ENCODE measurements around the gene CITED1.

Gene CITED1

DNA sequence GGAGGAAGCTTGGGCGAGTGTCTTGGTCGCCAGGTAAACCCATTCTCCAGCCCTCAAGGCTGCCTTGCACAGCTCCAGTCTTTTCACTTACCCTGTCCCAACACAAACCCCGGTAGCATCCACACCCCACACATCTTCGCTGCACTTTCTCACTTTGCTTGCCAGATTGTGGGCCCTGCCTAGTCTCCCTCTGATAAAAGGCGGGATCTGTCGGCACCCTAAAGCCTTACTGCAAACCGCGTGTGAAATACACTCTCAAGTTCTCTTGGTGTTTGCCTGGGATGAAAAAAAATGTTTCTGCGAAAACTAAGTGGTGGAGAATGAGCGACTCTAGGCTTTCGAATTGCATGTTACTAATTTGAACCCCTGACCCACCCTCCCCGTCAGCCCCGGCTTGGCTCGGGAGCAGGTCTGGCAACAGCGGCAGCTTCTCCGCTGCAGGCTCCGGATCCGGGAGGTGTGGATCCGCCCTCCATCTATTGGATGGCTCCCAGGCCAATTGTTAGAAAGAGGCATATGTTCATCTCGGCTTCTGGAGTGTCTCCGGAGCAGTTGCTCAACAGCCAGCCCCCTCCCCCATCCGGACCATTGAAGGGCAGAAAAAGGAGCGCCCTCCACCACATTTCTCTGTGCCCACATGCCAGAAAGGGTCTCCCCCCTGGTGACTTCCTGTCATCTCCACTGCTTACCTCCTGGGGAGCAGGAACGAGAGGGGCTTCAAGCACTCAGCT lies 3.0 kb upstream of the CITED1 start:
- DNase-seq (ENCODE audit: low read depth in 2 of 2) = no peak

DNA sequence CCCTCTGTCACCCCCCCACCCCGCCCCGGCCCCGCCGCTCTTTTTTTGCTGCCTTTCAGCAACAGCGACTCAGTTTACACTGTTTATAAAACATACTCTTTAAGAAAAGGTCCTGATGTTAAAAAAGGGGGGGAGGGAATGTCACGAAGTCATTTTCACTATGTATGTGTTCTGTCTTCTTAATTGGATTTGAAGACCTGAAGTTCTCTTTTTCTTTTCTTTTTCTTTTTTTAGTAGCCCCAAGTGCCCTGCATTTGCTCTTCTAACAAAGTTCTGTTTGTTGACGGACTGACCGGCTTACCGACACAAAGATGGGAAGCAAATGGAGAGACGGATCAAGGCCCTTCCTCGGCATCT lies 2.5 kb upstream of the CITED1 start:
- DNase-seq (ENCODE audit: low read depth in 2 of 2) = no peak

DNA sequence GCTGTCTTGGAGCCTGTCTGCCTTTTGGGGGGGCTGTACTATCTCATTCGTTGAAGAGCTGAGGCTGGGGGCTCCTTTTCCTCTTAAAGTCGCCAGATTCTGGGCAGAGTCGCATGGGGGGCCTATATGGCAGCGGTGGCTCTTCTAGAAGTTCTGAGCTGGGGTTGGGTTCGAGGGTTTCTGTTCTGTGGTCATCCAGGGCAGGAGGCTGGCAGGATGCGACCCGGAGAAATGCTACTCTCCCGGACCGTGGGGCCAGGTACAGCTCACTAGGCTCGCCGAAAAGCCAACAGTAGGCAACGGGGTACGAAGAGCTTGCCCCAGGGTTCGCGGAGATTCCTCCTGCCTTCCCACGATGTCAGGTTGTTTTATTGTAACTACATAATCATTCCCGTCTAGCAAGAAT lies 1.9 kb upstream of the CITED1 start:
- no peak for DNase-seq (ENCODE audit: low read depth in 2 of 2)

DNA sequence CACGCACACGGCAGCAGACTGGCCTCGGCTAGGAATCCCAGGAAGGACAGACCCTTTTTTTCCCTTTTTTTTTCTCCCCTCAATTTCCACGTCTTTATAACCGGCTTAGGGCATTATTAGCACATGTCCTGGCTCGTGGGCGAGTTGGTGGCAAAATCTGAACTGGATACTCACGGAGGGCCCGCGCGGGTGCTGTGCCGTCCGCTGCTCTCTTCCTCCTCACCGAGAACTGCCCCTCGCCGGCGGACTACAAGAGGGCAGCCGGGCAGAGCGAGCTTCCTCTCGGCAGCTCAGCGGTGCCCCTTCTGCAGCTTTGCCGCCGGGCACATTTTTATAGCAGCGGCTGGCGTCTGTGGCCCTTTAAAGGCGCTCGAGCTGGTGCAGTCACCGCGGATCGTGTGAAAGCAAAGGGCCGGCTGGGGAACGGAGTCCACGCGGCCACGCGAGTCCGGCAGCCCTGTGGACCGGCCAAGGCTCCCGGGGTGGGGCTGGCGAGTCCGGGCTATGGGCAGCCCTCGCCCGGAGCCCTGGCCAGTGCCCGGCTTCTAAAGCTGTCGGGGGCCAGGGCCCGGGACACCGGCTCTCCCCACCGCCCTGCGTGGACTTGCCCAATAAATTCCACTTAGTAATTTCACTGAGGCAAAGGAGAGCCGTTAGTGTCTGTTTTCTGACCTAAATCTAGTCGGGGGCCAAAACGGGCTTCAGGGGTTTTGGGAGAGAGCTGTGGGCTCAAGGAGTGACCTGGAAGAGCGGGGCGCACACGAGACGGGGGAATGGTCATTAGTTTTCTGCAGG lies 1.3 kb upstream of the CITED1 start:
- no peak for DNase-seq (ENCODE audit: low read depth in 2 of 2)

DNA sequence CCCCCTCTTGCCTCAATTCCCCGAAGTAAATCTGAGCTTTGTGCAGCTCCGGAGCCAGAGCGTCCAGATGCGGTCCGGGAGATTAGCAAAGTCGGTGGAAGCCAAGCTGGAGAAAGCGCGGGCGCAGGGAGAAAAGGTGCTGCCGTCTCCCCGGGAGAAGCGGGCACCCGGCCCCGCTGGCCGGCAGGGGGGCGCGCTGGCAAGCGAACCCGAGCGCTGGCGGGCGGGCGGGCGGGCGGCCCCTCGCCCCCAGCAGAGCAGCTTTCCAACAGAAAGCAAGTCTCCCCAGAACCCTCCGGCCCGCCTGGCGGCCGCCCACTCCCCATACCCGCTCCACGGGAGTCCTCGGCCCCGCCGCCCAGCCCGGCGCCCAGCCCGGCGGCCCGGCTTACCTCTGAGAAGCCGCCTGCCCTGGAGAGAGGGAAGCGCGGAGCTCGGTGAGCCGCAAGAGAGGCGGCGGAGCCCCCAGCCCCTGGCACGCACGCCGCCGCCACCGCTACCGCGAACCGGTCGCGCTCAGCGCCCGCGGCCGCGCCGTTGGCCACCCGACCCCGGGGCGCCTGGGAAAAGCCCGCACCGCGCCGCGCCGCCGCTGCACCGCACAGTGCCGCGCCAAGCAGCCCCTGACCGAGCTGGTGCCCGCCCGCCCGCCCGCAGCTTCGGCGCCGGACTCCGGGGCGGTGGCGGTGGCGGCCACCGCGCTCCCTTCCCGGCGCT lies 529 bp upstream of the CITED1 start:
- DNase-seq (ENCODE audit: low read depth in 2 of 2) = no peak

DNA sequence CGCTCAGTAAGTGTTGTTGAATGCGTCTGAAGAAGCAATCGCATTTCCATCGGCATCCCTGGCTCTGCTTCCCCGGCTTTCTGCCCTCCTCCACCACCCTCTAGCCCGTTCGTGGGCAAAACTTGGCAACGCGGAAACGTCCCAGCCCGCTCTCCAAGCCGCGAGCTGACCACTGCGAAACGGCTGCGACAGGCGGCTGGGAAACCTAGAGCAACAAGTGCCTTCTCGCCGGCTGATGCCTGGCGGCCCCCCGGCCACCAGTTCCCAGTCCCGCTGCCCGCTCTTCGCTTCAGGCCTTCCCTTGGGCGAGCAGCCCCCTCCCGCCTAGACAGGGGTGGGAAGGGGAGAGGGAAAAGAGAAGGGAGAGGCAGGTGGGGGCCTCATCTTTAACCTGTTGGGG lies 837 bp downstream of the CITED1 start:
- DNase-seq (ENCODE audit: low read depth in 2 of 2) = no peak

DNA sequence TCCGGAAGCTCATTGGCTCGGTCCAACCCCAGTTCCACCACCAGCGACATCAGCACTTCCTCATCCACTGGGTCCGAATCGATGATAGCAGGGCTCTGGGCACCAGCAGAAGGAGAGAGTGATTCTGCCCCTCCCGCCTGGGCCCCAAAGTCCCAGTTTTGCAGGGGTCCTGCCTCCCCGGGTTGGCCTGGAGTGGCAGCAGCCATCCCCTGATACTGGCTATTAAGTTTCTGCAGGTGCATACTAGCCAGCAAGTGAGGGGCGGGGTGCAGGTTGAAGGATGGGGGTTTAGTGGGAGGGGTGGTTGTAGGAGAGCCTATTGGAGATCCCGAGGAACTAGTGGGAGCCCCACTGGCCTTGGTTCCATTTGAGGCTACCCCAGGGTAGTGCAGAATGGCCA lies 3.9 kb downstream of the CITED1 start:
- DNase-seq (ENCODE audit: low read depth in 2 of 2) = no peak

DNA sequence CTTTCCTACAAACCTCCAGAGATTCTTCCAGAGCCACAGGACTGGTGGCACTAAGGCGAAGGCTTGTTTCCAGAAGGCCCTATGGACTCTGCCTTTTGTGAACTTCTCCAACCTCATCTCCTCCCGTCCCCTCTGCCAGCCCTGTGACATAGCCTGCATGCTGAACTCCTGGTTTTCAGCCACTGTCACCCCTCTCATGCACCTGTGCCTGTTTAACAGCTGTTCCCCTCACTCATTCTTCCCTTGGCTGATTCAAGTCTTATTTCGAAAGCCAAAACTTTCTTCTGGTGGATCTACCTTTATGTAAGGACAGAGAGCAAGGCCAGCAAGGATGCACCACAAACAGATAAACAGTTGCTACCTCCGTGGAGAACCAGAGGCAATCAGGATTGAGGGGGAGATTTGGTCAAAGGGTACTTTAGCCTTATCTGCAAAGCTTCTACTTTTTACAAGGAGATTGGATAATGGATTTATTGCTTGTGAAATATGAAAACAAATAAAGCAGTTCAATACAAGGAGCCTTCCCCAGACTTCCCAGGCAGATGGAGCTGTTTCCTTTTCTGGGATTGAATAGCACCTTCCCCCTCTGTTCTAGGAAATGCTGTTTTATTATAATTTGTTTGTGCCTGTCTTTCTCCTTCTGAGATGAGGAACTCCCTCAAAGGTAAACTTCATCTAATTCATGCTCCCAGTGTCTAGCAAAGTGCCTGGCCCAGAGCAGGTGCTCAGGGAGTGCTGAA lies 5.7 kb downstream of the CITED1 start:
- no peak for DNase-seq (ENCODE audit: low read depth in 2 of 2)

DNA sequence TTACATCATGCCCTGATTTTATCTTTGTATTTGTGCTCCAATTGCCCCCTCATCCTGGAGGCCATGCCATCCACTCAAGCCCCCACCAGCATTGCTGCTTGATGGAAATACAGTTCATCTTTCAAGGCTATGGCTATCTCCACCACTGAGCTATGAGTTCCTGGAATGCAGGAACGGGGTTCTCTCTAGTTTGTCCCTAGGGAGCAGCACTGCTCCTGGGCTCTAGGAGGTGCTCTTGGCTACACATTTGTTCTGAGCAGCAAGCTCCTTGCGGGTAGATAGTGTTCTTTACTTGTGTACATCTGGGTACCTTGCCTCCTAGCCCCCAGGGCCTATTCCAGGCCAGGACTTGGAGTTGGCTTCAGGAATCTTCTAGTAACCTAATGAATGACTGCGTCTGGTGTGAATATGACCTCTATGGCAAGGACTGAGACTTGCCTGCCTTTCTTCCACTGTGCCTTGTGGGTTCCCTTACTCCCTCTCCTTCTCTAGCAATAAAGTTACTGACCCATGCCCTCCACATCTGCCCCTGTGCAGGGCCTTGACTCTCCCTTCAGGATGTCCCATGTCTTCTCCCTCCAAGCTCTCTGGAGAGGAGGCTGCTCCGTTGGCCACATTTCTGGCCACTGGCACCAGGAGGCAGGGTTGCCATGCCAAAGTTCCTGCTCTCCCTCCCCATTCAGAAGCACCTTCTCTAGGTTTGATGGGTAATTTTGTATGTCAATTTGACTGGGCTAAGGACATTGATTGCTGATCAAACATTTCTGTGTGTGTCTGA lies 7.6 kb downstream of the CITED1 start:
- DNase-seq (ENCODE audit: low read depth in 2 of 2) = no peak

DNA sequence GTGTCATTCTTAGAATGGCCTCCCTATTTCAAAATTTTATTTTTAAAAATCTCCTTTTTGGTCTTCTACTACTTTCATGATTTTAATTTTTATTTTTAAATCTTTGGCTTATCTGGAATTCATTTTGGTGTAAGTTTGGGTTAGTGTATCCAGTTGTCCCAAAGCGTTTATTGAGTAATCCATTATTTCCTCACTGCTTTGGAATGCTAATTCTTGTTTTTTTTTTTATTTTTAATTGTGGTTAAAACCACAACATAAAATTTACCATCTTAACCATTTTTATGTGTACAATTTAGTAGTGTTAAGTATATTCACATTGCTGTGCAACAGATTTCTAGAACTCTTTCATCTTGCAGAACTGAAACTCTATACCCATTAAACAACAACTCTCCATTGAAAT lies 8.7 kb downstream of the CITED1 start:
- DNase-seq (ENCODE audit: low read depth in 2 of 2) = no peak

DNA sequence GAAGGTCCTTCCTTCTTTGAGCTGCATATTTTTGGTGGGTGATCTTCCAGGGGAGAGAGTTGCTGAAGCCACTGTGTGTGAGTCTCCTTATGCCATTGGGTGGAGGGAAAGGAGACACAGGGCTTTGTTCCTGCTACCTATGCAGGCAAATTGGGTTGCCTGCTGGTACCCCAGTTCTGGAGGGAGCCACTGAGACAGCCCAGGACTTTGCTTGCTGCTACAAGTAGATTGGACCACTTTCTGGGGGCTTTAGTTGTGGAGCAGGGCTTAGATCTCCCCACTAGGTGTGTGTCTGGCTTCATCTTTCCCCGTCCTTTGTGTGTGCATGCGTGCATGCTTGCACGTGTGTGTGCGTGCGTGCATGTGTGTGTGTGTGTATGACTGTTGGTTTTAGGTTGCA lies 10.0 kb downstream of the CITED1 start:
- no peak for DNase-seq (ENCODE audit: low read depth in 2 of 2)

DNA sequence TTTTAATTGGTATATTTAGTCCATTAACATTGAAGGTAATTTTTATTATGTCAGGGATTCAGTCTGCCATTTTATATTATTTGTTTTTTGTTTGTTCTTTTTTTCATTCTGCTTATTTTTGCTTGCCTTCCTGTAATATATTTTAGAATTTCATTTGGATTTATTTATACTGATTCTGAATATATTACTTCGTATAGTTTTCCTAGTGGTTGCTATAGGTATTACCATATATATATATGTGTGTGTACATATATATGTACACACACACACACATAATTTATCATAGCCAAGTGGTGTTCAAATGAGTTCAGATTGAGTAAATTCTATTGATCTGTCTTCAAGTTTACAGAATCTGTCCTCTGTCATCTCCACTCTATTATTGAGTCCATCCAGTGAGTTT lies 11.2 kb downstream of the CITED1 start:
- no peak for DNase-seq (ENCODE audit: low read depth in 2 of 2)

DNA sequence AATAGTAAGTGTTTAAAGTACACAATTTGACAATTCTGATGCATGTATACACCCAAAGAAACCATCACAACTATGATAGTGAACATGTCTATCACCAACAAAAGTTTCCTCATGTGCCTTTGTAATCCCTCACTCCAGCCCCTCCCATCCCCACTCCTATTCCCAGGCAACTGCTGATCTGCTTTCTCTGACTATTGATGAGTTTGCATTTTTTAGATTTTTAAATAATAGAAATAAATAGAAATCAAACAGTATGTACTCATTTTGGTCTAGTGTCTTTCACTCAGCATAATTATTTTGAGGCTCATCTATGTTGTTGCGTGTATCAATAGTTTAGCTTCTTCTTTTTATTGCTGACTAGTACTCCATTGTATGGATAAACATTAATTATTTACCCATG lies 23.4 kb downstream of the CITED1 start:
- no peak for DNase-seq (ENCODE audit: low read depth in 2 of 2)

DNA sequence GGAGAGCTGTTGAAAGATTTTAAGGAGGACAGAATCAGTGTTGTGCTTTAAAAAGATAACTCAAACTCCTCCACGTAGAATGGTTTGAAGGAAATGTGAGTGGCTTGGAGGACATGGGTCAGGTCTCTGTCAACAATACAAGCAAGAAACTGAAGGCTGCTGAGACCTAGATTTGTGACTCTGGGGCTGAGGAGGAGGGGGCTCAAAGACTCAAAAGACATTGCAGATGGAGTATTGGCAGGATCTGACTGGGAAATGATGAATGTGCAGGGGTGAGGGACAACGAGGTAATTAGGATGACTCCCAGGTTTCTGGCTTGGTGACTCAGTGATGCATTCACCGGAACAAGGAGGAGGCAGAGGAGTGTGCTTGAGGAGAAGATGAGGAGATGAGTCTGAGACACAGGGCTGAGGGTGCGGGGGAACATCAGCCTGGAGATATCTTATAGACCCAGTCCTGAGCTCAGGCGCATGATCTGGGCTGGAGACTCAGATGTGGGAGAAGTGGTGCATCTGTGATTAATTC lies 25.3 kb downstream of the CITED1 start:
- DNase-seq (ENCODE audit: low read depth in 2 of 2) = no peak

DNA sequence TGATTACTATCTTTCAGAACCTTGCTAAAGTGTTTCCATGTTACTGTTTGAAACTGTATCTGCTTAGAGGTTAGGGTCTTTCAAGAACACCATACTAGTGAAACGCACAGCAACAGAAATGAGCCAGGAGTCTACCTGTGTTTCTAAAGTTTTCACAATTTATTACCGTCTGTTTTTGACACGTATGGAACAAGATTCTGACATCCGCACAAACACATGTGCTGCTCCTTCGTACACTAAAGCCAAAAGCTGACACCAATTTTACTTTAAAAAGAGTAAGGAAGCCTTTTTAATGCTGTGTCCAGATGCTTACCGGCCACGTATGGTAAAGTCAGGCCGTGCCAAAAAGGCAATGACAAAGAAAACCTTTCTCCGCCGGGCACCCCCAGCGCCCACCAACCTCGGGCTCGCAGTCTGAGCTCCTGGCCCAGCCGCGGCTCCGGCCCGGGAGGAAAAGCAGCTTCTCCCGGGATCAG lies 29.2 kb downstream of the CITED1 start:
- DNase-seq (ENCODE audit: low read depth in 2 of 2) = no peak

DNA sequence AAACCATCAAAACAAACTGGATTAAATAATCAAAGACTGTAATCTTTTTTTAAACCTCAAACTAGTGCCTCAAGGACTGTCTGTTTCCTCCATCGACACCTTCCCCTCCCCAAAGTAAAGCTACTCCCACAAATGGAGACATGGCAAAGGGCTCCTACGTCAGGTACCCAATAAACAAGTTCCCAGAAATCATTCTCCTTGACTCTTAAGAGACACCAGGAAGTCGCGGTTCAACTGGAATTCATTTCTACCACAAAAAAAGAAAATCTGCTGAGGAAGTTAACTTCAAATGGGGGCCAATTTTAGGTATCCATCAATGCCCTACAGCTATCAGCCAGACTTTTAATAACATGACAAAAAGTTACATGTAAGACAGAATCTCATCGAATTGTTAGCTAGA lies 31.2 kb downstream of the CITED1 start:
- DNase-seq (ENCODE audit: low read depth in 2 of 2) = no peak

DNA sequence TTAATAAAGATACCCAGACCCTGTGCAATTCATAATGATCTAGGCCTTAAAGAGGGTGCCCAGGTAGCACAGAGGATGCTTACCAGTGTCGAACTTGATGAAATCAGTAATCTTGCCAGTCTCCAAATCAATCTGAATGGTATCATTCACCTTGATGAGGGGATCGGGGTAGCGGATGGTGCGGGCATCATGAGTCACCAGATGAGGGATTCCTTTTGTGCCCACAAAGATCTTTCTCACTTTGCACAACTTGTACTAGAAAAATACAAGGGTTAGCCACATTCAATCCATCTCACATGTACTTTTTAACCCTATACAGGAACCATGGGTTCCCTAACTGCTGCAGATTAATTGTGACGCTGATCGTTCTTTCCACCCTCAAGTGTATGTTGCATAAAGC lies 32.0 kb downstream of the CITED1 start:
- DNase-seq (ENCODE audit: low read depth in 2 of 2) = no peak

DNA sequence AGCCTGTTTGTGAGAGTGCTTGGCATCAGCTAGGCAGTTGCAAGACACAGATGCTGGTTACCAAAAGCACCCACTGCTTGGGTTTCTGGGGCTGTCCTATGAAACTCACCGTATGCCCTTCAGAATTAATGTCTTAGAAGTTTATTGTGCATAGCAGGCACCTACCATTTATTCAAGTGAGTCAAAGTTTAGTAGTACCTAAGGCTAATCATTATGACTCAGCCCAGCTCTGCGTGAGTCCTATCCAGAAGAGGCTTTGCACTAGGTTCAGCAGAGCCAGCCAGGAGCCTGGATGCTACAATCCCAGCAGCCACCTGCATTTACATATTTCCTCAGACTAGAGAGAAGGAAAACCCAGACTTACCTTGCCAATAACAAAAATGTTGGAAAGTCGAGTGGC lies 32.8 kb downstream of the CITED1 start:
- no peak for DNase-seq (ENCODE audit: low read depth in 2 of 2)

DNA sequence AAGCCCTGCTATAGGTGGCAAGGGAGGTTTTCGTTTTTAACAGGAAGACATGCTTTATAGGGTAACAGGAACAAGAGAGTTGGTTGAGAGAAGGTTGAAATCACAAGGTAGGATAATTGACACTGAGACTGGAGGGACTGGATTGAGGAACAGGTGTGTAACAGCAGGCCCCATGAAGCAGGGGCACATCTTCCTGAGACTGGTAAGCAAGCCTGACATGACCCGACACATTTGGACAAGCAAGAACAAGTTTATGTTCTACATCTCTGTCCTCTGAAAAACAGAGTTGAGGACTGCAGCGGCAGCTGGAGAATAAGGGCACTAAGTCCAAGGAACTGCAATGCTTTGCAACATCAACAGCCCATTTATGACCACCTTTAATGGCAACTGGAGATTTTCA lies 33.9 kb downstream of the CITED1 start:
- DNase-seq (ENCODE audit: low read depth in 2 of 2) = no peak

DNA sequence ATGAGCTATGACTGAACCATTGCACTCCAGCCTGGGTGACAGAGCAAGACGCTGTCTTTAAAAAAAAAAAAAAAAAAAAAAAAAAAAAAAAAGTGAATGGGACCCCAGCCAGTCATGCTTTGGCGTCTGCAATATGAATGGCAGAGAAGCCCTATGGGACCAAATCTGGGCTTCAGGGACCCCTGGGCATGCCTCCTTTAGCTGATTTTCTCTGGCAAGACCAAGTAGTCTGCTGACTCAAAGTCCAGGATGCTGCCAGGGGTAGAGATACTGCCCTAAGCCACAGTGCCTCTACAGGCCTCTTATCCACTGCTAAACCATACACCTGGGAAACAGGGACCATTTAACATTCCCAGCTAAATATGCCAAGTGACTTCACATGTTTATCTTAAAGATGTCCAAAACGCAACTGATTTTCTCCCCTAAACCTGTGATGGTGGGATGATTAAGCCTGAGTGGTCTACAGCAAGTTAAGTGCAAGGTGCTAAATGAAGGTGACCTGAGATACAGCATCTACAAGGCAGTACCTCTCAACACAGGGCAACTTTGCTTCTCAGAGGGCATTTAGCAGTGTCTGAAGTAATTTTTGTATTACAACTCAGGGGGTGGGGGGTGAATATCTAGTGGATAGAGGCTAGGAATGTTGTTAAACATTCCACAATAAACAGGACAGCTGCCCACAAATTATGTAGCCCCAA lies 34.5 kb downstream of the CITED1 start:
- no peak for DNase-seq (ENCODE audit: low read depth in 2 of 2)
